Endodermal cell (in vitro differentiated cells): ENCODE results near the gene JPH2. TPM values are rescaled to one million over a fixed set of nuclear protein-coding genes. Genes with fewer than 3 reads are reported as not detected.

Source experiments
- DNase-seq: peaks from one replicate; pipeline ENCODE4 v3.0.0-alpha.2; 2017
- H3K27ac ChIP-seq: 2 replicates; pipeline ENCODE4 v1.5.1; 2013; ENCODE audit warnings: mild to moderate bottlenecking, low read depth, low read length, moderate library complexity
- H3K27me3 ChIP-seq: 2 replicates; pipeline ENCODE4 v1.6.1; 2013; ENCODE audit warnings: mild to moderate bottlenecking, low read length, moderate library complexity; ENCODE audit not compliant: insufficient read depth, control insufficient read depth, poor library complexity, severe bottlenecking
- H3K36me3 ChIP-seq: 2 replicates; pipeline ENCODE4 v1.7.0; 2013; ENCODE audit warnings: mild to moderate bottlenecking, low read length, moderate library complexity; ENCODE audit not compliant: control insufficient read depth, insufficient read depth
- H3K4me1 ChIP-seq: one replicate; pipeline ENCODE4 v1.7.0; 2013; ENCODE audit warnings: low read length; ENCODE audit not compliant: control insufficient read depth, insufficient read depth
- H3K4me3 ChIP-seq: 2 replicates; pipeline ENCODE4 v1.5.1; 2013; ENCODE audit warnings: mild to moderate bottlenecking, low read length, moderate library complexity
- H3K9ac ChIP-seq: 2 replicates; pipeline ENCODE4 v1.6.1; 2013; ENCODE audit warnings: mild to moderate bottlenecking, low read length, moderate library complexity; ENCODE audit not compliant: poor library complexity, severe bottlenecking; ENCODE audit errors: extremely low read depth
- H3K9me3 ChIP-seq: 2 replicates; pipeline ENCODE4 v1.6.1; 2013; ENCODE audit warnings: mild to moderate bottlenecking, low read length, moderate library complexity; ENCODE audit not compliant: control insufficient read depth
- H3K27ac Mint-ChIP-seq: 2 replicates; pipeline ENCODE4 v1.8.0; 2020; ENCODE audit warnings: mixed read lengths
- H3K27me3 Mint-ChIP-seq: 2 replicates; pipeline ENCODE4 v1.8.0; 2021; ENCODE audit warnings: mild to moderate bottlenecking, mixed read lengths; ENCODE audit not compliant: insufficient read depth
- H3K36me3 Mint-ChIP-seq: 2 replicates; pipeline ENCODE4 v1.8.0; 2020; ENCODE audit warnings: low read depth, mixed read lengths
- H3K4me1 Mint-ChIP-seq: 2 replicates; pipeline ENCODE4 v1.8.0; 2020; ENCODE audit warnings: mixed read lengths
- H3K4me3 Mint-ChIP-seq: 2 replicates; pipeline ENCODE4 v1.8.0; 2020; ENCODE audit warnings: mild to moderate bottlenecking, moderate library complexity, mixed read lengths
- H3K9me3 Mint-ChIP-seq: 2 replicates; pipeline ENCODE4 v1.8.0; 2020; ENCODE audit warnings: mild to moderate bottlenecking, mixed read lengths
- WGBS, 2 experiments: methylation state at CpG; one replicate each; pipeline versions ENCODE4 v1.1.5 to v1.1.7; 2013; ENCODE audit warnings: missing lambda C conversion rate in 2 of 2, mixed read lengths in 1 of 2; ENCODE audit not compliant: insufficient coverage in 1 of 2, insufficient read length in 1 of 2; 5-methylcytosine and 5-hydroxymethylcytosine counted together
- total RNA-seq, 2 donors: library from RNA; stranded (reverse); fragmentation: NEBNext Ultra II Directional in 1 of 2; extraction: Animal tissue kit (Norgen Biotek cat#: 25700) in 1 of 2; gene quantifications; 2 replicates in 1 of 2; 3 replicates in 1 of 2; pipeline ENCODE4 v1.2.1, GENCODE V29; 2021
- TF ChIP-seq, protein P1 (sequence below): fragments of 200-600 bp; sonication (generic); conservative IDR thresholded peaks from 2 replicates; pipeline ENCODE4 v1.5.0; 2021; ENCODE audit warnings: antibody characterized with exemption, mild to moderate bottlenecking

Gene JPH2
- total RNA-seq, 2 donors from 2014 or later: 0.86 to 1.0 TPM

DNA sequence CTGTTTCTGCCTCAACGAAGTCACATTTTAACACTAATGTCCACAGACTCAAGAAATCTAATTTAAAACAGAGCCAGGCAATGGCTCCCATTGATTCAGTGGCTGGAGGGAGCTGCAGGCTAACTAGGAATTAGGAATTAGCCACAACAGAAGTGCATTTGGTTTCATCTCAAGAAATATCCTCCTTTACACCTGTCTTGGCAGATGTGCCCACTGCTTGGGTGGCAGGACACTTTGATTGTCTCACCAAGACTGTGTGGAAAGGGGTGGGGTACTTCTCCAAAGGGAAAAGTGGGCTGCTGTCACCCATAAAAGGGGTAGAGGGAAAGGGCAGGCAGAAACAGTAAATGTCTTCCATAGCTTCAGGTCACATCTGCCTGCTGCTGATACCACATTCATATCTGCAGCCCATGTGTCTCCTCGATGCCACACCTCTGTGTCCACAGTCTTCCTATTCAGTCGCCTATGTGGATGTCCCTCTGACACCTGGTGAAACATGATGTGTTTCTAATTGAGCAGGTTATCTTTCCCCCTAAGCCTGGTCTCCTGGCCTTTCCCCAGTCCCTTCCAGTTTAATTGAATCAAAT lies 34.5 kb upstream of the JPH2 start:
- Mint-ChIP-seq H3K27me3 (no peaks in the 10 kb centered on the region), H3K4me1 (peaks cover 16% of the 10 kb centered on the region), H3K27ac (no peak overlapping the region), H3K9me3 (no peaks in the 10 kb centered on the region), H3K4me3 (no peak overlapping the region), H3K36me3 (no peaks in the 10 kb centered on the region)
- Histone ChIP-seq H3K27me3 (no peaks in the 10 kb centered on the region), H3K36me3 (no peaks in the 10 kb centered on the region), H3K27ac (no peak overlapping the region), H3K9ac (no peak overlapping the region), H3K9me3 (no peaks in the 10 kb centered on the region), H3K4me1 (peaks cover 9% of the 10 kb centered on the region), H3K4me3 (no peak overlapping the region)
- 87 to 91% methylated on average over 2 to 3 of the region's 3 CpGs for WGBS, 2 experiments
- DNase-seq: no peak
- TF ChIP-seq, protein P1, sequence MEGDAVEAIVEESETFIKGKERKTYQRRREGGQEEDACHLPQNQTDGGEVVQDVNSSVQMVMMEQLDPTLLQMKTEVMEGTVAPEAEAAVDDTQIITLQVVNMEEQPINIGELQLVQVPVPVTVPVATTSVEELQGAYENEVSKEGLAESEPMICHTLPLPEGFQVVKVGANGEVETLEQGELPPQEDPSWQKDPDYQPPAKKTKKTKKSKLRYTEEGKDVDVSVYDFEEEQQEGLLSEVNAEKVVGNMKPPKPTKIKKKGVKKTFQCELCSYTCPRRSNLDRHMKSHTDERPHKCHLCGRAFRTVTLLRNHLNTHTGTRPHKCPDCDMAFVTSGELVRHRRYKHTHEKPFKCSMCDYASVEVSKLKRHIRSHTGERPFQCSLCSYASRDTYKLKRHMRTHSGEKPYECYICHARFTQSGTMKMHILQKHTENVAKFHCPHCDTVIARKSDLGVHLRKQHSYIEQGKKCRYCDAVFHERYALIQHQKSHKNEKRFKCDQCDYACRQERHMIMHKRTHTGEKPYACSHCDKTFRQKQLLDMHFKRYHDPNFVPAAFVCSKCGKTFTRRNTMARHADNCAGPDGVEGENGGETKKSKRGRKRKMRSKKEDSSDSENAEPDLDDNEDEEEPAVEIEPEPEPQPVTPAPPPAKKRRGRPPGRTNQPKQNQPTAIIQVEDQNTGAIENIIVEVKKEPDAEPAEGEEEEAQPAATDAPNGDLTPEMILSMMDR: no peak

DNA sequence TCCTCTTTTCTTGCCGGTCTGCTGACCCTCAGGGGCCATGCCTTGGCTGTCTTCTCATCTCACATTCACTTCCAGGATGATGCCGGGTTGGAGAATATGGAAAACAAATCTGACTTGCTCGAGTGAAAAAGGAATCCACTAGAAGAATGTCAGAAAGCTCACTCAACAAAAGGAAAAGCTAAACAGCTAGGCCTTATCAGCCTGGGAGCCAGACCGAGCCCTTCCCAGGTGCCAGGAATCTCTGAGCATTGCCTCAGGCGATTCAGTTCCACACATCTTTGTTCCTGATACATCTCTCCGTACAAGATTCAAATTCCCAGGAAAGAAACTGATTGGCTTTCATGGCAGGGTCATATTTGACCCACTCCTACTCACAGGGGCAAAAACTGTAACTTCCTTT lies 32.8 kb upstream of the JPH2 start:
- TF ChIP-seq, protein P1: no peak
- Mint-ChIP-seq H3K4me1 (peaks cover 16% of the 10 kb centered on the region), H3K36me3 (no peaks in the 10 kb centered on the region), H3K4me3 (no peak overlapping the region), H3K9me3 (no peaks in the 10 kb centered on the region), H3K27me3 (no peaks in the 10 kb centered on the region), H3K27ac (peak overlapping the region; percentile 93)
- peaks cover 9% of the 10 kb centered on the region for H3K4me1 ChIP-seq
- H3K27ac ChIP-seq: no peak overlapping the region
- WGBS, 2 experiments: 61 to 70% methylated on average over 4 to 6 of the region's 6 CpGs
- peak overlapping the region; percentile 54 for H3K9ac ChIP-seq
- no peak for DNase-seq
- H3K36me3 ChIP-seq: no peaks in the 10 kb centered on the region
- no peaks in the 10 kb centered on the region for H3K9me3 ChIP-seq
- no peak overlapping the region for H3K4me3 ChIP-seq
- H3K27me3 ChIP-seq: no peaks in the 10 kb centered on the region

DNA sequence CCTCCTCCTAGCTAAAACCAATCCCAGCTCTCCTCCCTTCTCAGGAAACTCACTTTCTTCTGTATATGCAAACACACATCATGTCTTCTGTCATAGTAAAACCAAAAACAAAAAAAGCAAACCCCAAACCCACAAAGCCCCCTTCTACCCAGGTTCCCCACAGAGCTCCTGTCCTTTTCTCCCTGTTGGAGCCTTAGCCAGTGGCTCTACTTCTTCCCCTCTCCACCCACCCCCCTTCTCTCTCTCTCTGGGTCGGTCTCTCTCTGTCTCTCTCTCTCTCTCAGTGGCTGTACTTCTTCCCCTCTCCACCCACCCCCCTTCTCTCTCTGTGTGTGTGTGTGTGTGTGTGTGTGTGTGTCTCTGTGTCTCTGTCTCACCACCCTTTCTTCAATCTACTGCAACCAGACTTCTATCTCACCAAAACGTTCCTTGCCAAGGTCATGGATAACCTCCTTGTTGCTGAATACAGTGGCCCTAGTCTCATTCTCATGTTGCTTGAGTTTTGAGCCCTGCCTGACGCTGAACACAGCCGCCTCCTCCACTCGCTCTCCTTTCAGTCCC lies 32.3 kb upstream of the JPH2 start:
- no peaks in the 10 kb centered on the region for H3K36me3 Mint-ChIP-seq
- WGBS, 2 experiments: 74% methylated on average over 4 of the region's 5 CpGs; no CpG with 5 or more reads in 1 of the 2 experiments
- TF ChIP-seq, protein P1: no peak
- no peak overlapping the region for H3K4me3 Mint-ChIP-seq
- Histone ChIP-seq H3K4me1 (peaks cover 9% of the 10 kb centered on the region), H3K36me3 (no peaks in the 10 kb centered on the region), H3K27ac (no peak overlapping the region), H3K27me3 (no peaks in the 10 kb centered on the region), H3K9me3 (no peaks in the 10 kb centered on the region), H3K4me3 (no peak overlapping the region), H3K9ac (peak overlapping the region; percentile 54)
- H3K4me1 Mint-ChIP-seq: peaks cover 18% of the 10 kb centered on the region
- H3K27me3 Mint-ChIP-seq: no peaks in the 10 kb centered on the region
- H3K9me3 Mint-ChIP-seq: no peaks in the 10 kb centered on the region
- no peak for DNase-seq
- peak overlapping the region; percentile 93 for H3K27ac Mint-ChIP-seq
